Ovary (tissue), 3 donors: ENCODE data around the gene NTRK2.

Experiments used
- CTCF ChIP-seq, 3 donors: fragments of 450-650 bp in 2 of 3; fragments of 200-600 bp in 1 of 3; IDR thresholded peaks; one replicate each; pipeline versions ENCODE4 v1.5.1 to v1.8.0; 2016 to 2022; ENCODE audit warnings: antibody characterized with exemption in 3 of 3, mild to moderate bottlenecking in 1 of 3
- EP300 ChIP-seq: sonication (generic); formaldehyde crosslinking; IDR thresholded peaks from one replicate; pipeline ENCODE4 v1.6.1; 2017; ENCODE audit warnings: antibody characterized with exemption
- POLR2A ChIP-seq: fragments of 450-650 bp; IDR thresholded peaks from one replicate; pipeline ENCODE4 v1.6.1; 2017; ENCODE audit warnings: antibody characterized with exemption, mild to moderate bottlenecking, moderate library complexity
- donor health status: DM: no; HTN: no; CAD: no.

GRCh38 chr9:84945878-84946538 lies 276.5 kb downstream of the NTRK2 start:
- TF ChIP-seq CTCF (IDR thresholded peaks at IDR 0.05) (no peak), POLR2A (no peak), EP300 (no peak)
